T-helper 2 cell treated with Interferon-gamma antibody and Interleukin-4, amounts not matched to agents 100 ng/mL and 5 ng/mL, for 36 hours (primary cell): ENCODE results near the gene CTNNA2. TPM values are rescaled to one million over a fixed set of nuclear protein-coding genes. Genes with fewer than 3 reads are reported as not detected.

Source experiments
- intact Hi-C: fragments of 100-400 bp; cut with micrococcal nuclease; formaldehyde crosslinking; loops from one replicate; pipeline ENCODE4 v1.15.1; 2023
- total RNA-seq: library from RNA; stranded (reverse); gene quantifications from 2 replicates; pipeline ENCODE4 v1.2.3, GENCODE V29; 2022

Gene CTNNA2
- total RNA-seq, 1 donor from 2014 or later = not detected

GRCh38 chr2:80303909-80304837, 791.3 kb downstream of the CTNNA2 start, which contains the start of gene LRRTM1:
LRRTM1 (minus strand) TSS chr2:80304752; CDS start chr2:80303819, 933 bp downstream.
- intact Hi-C loops = no loop called here

GRCh38 chr2:80311304-80311703, 798.5 kb downstream of the CTNNA2 start:
- intact Hi-C loops = no loop called here

GRCh38 chr2:80312282-80312839, 799.5 kb downstream of the CTNNA2 start:
- intact Hi-C loops = no loop called here

- intact Hi-C loops = no loop called here
Measured at GRCh38 chr2:80322311-80322920, 809.6 kb downstream of the CTNNA2 start.

- intact Hi-C loops = no loop called here
Measured at GRCh38 chr2:80322958-80323357, 810.1 kb downstream of the CTNNA2 start.

- intact Hi-C loops = loop anchor here (2.0 kb wide), 1 partner anchor 69 kb away; no protein-coding TSS in a partner anchor
Measured at GRCh38 chr2:80323610-80324009, 810.8 kb downstream of the CTNNA2 start.

GRCh38 chr2:80324525-80324924, 811.7 kb downstream of the CTNNA2 start:
- intact Hi-C loops = loop anchor here (2.0 kb wide), 1 partner anchor 70 kb away; no protein-coding TSS in a partner anchor

GRCh38 chr2:80326214-80326613, 813.4 kb downstream of the CTNNA2 start:
- intact Hi-C loops = no loop called here

GRCh38 chr2:80326861-80327260, 814.0 kb downstream of the CTNNA2 start:
- intact Hi-C loops = no loop called here

- intact Hi-C loops = no loop called here
Measured at GRCh38 chr2:80328159-80328571, 815.3 kb downstream of the CTNNA2 start.

GRCh38 chr2:80329491-80329890, 816.6 kb downstream of the CTNNA2 start:
- intact Hi-C loops = no loop called here

- intact Hi-C loops = no loop called here
Measured at GRCh38 chr2:80330527-80331450, 817.9 kb downstream of the CTNNA2 start.

GRCh38 chr2:80333886-80334285, 821.0 kb downstream of the CTNNA2 start:
- intact Hi-C loops = no loop called here

GRCh38 chr2:80335411-80335810, 822.6 kb downstream of the CTNNA2 start:
- intact Hi-C loops = no loop called here

- intact Hi-C loops = no loop called here
Measured at GRCh38 chr2:80338794-80339193, 825.9 kb downstream of the CTNNA2 start.

- intact Hi-C loops = no loop called here
Measured at GRCh38 chr2:80340022-80340421, 827.2 kb downstream of the CTNNA2 start.

- intact Hi-C loops = no loop called here
Measured at GRCh38 chr2:80348078-80348477, 835.2 kb downstream of the CTNNA2 start.

GRCh38 chr2:80348953-80349352, 836.1 kb downstream of the CTNNA2 start:
- intact Hi-C loops = no loop called here

- intact Hi-C loops = no loop called here
Measured at GRCh38 chr2:80351231-80351630, 838.4 kb downstream of the CTNNA2 start.

GRCh38 chr2:80354858-80355257, 842.0 kb downstream of the CTNNA2 start:
- intact Hi-C loops = no loop called here

GRCh38 chr2:80361904-80362303, 849.1 kb downstream of the CTNNA2 start:
- intact Hi-C loops = no loop called here
